NCI-H748 treated with DMSO at 0.1 percent for 48 hours (cell line): ENCODE results near the gene CCDC127.
A peak's percentile ranks its signal among the peaks of the same experiment; 100 is the strongest.
"Not testable (repeated sequence)": the region's sequence is repeated elsewhere in the genome, so short reads cannot be mapped to it uniquely, and the experiment has no call there.

Experiments used
- DNase-seq: peaks from one replicate; lab custom pipeline; 2025; lab: John Stamatoyannopoulos, UW

The CCDC127 gene

DNA sequence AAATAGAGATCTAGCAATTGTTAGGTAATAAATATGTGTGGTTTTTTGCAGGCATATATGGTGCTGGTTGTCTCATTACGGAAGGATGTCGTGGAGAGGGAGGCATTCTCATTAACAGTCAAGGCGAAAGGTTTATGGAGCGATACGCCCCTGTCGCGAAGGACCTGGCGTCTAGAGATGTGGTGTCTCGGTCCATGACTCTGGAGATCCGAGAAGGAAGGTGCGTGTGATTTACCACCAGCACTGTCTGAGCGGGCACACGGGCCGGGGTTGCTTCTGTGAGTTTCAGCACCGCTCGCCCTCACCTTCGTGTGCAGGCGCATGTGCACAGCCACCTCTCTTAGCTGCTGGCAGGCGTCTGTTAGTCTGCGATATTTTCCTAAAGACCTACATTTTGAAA is 15.5 kb upstream of the CCDC127 start:
- DNase-seq, result not testable (repeated sequence)

DNA sequence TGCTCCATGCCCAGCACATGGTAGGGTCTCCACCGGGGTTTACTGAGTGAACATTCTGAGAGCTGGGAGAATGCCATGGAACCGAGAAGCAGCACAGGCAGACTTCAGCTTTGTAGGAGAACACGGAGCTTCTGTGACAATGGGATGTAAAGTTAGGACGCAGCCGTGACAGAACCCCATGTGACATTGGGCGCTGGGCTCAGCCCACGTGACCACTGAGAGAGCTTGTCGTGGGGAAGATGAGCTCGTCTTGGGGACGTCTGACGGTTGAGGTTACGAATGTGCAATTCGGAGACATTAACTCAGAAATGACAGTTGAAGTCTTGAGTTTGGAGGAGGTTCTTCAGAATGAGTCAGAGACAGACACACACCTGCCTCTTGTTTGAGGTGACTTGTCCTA is 13.7 kb upstream of the CCDC127 start:
- DNase-seq, result no peak

DNA sequence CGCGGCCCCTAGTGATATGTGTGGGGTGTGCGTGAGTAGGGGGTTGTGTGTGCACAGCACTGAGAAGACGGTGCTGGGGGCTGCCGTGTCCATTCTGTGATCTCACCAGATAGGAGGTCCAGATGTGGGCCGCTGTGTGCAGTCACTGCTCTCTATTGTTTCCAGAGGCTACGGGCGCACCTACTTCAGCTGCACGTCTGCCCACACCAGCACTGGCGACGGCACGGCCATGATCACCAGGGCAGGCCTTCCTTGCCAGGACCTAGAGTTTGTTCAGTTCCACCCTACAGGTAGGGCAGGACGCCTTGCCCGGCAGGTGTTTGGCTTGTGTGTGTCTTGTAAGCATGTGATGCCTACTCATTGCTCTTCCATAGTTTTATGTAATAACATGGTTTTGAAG is 12.8 kb upstream of the CCDC127 start:
- no peak for DNase-seq

DNA sequence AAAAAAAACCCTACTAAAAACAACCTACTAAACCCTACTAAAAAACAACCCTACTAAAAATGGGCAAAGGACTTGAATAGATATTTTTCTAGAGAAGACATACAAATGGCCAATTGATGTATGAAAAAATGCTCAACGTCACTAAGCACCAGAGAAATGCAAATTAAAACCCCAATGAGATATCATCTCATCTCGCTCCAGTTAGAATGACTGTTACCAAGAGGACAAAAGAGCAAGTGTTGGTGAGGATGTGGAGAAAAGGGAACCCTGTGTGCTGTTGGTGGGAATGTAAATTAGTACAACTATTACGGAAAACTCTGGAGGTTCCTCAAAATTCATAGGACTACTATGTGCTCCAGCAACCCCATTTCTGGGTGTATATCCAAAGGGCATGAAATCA is 10.9 kb upstream of the CCDC127 start:
- no peak for DNase-seq

GRCh38 chr5:227375-227774 is 9.4 kb upstream of the CCDC127 start:
- DNase-seq, result not testable (repeated sequence)

GRCh38 chr5:225334-225733 is 7.4 kb upstream of the CCDC127 start:
- DNase-seq, result no peak

GRCh38 chr5:223791-224190 is 5.8 kb upstream of the CCDC127 start:
- no peak for DNase-seq

GRCh38 chr5:222951-223715 is 5.2 kb upstream of the CCDC127 start:
- DNase-seq, result not testable (repeated sequence)

DNA sequence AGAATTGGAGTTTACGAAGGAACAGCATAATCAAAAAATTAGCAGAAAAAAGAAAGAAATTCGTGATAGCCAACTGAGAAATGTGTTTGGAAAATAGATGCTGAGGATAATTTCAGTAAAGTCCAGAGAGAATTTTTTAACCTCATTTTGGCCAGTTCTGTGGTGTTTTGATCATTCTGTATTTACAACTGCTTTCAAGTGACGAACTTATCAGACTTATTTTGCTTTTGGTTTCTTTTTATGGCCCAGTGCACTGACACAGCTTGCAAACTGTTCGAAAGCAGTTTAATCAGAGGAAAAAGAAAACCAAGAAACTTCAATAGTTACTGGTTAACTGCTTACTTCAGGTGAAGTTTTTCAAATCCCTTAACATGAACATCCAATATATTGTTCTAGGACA is 2.0 kb upstream of the CCDC127 start:
- DNase-seq, result no peak

- DNase-seq, result no peak
Observed at GRCh38 chr5:219460-219863, 1.5 kb upstream of the CCDC127 start.

DNA sequence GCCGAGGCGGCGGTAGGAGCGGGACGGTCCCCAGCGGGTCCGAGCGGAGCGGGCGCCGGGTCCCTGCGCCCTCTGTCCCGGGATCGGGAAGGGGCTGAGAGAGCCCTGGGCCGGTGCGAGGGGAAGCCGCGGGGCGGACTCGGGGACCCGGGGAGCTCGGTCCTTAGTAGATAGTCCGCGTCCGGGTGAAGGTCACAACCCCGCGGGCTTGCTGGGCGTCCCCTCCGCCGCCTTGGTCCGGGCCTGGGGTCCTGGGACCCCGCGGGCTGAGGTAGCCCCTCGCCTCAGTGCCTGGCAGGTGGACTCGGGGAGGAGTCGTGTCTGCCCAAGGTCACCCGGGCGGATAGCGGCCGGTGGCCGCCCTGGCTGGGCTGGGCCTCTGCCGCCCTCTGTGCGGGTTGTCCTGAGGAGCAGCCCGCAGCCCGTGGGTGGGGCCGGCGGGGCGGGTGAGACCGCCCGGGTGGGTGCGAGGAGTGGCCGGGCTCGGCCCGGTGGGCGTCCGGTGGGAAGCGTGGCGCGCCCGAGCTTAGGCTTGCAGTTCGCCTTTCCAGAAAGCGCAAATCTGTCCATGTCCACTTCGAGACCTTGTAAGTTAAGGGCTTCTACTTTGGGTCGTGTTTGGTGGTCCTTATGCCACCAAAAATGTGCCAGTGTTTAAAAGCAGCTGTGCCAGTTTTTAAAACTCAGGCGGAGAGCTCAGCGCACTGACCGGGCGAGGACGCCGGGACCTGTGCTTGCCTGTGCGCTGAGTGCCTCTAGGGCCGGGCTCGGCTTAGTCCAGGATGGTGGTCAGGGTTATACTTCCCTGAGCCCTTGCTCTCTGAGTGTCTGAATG is 721 bp upstream of the CCDC127 start:
- DNase-seq, result peak; percentile 58

DNA sequence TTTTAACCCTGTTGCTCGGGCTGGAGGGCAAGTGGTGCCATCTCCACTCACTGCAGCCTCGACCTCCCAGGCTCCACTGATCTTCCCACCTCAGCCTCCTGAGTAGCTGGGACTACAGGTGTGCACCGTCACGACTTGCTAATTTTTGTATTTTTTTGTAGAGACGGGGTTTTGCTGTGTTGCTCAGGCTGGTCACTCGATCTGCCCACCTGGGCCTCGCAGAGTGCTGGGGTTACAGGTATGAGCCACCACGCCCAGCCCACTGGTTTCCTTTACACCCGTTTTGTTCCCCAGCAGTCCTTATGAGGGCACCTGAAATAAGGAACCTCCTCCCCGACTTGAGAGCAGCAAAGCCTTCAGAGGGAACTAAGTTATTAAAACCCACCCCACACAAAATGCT is 1.9 kb downstream of the CCDC127 start:
- DNase-seq, result not testable (repeated sequence)

GRCh38 chr5:215256-215655 is 2.7 kb downstream of the CCDC127 start:
- DNase-seq, result not testable (repeated sequence)

GRCh38 chr5:213803-214395 is 4.1 kb downstream of the CCDC127 start:
- DNase-seq, result no peak

DNA sequence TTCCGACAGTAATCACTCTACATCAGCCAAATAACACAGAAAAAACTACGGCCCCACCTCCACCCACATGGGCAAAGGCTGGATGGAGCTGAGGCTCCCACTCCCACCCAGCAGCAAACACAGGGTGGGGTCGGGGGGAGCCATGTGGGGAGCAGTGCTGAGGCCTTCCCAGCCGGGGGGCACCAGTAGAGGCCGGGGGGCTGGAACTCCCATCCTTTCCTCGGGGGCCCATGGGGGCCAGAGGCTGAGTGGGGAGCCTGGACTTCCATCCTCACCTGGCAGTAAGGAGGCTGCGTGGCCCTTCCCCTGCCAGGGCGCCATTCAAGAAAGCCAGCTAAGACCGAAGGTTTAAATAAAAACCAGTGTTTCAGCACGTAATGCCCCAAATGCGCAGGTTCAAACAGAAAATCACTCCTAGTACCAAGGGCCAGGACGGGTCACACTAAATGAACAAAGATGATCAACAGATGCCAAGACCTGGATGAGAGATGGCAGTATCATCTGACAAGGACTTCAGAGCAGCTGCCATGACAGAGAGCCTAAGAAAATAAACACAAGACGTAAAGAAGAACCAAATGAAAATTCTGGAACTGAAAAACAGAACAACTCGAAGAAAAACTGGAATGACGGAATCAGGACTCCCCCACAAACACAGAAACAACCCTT is 9.4 kb downstream of the CCDC127 start:
- DNase-seq, result no peak

GRCh38 chr5:207599-207998 is 10.4 kb downstream of the CCDC127 start:
- no peak for DNase-seq

DNA sequence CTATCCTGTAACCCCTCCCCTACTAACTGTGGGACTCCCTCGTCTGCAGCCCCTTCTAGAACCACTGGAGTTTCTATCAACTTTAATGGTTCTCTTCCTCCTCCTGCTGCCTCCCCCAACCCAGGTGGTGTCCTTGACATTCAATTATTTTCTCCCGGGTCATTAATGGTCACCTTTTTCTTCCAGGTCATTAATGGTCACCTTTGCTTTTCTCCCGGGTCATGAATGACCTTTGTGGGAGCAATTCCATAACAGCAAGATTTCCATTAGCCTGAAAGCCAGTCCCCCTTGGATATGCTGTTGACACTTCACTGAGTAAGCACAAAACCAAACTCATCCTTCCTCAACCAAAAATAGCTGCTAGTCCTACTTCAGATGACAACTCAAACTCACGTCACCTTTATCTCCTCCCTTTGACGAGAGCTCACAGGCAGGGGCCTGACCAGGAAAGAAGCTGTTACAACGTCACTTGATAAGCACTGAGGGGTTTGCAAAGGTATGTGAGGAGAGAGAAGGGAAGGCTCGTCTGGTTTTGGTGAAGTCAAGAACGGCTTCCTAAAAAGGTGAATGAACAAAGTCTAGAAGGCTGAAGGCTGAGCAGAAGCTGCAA is 10.9 kb downstream of the CCDC127 start:
- DNase-seq, result no peak

DNA sequence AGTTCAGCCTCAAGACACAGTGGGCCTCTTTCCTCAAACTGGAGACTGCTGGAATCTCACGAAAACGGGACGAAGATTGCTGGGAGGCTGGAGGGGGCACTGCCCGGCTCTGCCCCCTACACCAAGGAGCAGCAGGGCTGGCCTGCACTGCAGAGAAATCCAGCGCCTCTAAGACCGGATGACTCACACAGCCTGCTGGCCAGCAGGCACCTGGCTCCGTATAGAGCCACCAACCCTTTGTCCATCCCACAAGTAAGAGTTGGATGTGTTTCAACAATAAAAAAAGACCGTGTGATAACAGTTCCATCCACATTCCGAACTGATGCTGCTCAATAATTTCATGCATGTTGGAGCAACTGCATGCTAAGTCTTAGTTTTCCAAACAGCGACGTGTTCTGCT is 11.5 kb downstream of the CCDC127 start:
- no peak for DNase-seq

GRCh38 chr5:204966-205670 is 12.8 kb downstream of the CCDC127 start:
- DNase-seq, result no peak

- no peak for DNase-seq
Observed at GRCh38 chr5:204462-204861, 13.5 kb downstream of the CCDC127 start.

GRCh38 chr5:204001-204400 is 14.0 kb downstream of the CCDC127 start:
- no peak for DNase-seq
